C4-2B (cell line): Measurements from ENCODE around the gene STARD3NL.

Source experiments
- CTCF ChIP-seq: fragments of 450-650 bp; conservative IDR thresholded peaks from 2 replicates; pipeline ENCODE4 v1.5.1; 2017; ENCODE audit warnings: mild to moderate bottlenecking
- ZFX ChIP-seq: fragments of 450-650 bp; IDR thresholded peaks from 2 replicates; pipeline ENCODE4 v1.6.1; 2017

GRCh38 chr7:38242814-38243213 is 64.8 kb downstream of the STARD3NL start:
- TF ChIP-seq CTCF (no peak), ZFX (no peak)
